Endodermal cell (in vitro differentiated cells): Measurements from ENCODE around the gene RGS19. TPM values are rescaled to one million over a fixed set of nuclear protein-coding genes. Genes with fewer than 3 reads are reported as not detected.

Source experiments
- DNase-seq: peaks from one replicate; pipeline ENCODE4 v3.0.0-alpha.2; 2017
- H3K27ac ChIP-seq: 2 replicates; pipeline ENCODE4 v1.5.1; 2013; ENCODE audit warnings: mild to moderate bottlenecking, low read depth, low read length, moderate library complexity
- H3K27me3 ChIP-seq: 2 replicates; pipeline ENCODE4 v1.6.1; 2013; ENCODE audit warnings: mild to moderate bottlenecking, low read length, moderate library complexity; ENCODE audit not compliant: insufficient read depth, control insufficient read depth, poor library complexity, severe bottlenecking
- H3K36me3 ChIP-seq: 2 replicates; pipeline ENCODE4 v1.7.0; 2013; ENCODE audit warnings: mild to moderate bottlenecking, low read length, moderate library complexity; ENCODE audit not compliant: control insufficient read depth, insufficient read depth
- H3K4me1 ChIP-seq: one replicate; pipeline ENCODE4 v1.7.0; 2013; ENCODE audit warnings: low read length; ENCODE audit not compliant: control insufficient read depth, insufficient read depth
- H3K4me3 ChIP-seq: 2 replicates; pipeline ENCODE4 v1.5.1; 2013; ENCODE audit warnings: mild to moderate bottlenecking, low read length, moderate library complexity
- H3K9ac ChIP-seq: 2 replicates; pipeline ENCODE4 v1.6.1; 2013; ENCODE audit warnings: mild to moderate bottlenecking, low read length, moderate library complexity; ENCODE audit not compliant: poor library complexity, severe bottlenecking; ENCODE audit errors: extremely low read depth
- H3K9me3 ChIP-seq: 2 replicates; pipeline ENCODE4 v1.6.1; 2013; ENCODE audit warnings: mild to moderate bottlenecking, low read length, moderate library complexity; ENCODE audit not compliant: control insufficient read depth
- H3K27ac Mint-ChIP-seq: 2 replicates; pipeline ENCODE4 v1.8.0; 2020; ENCODE audit warnings: mixed read lengths
- H3K27me3 Mint-ChIP-seq: 2 replicates; pipeline ENCODE4 v1.8.0; 2021; ENCODE audit warnings: mild to moderate bottlenecking, mixed read lengths; ENCODE audit not compliant: insufficient read depth
- H3K36me3 Mint-ChIP-seq: 2 replicates; pipeline ENCODE4 v1.8.0; 2020; ENCODE audit warnings: low read depth, mixed read lengths
- H3K4me1 Mint-ChIP-seq: 2 replicates; pipeline ENCODE4 v1.8.0; 2020; ENCODE audit warnings: mixed read lengths
- H3K4me3 Mint-ChIP-seq: 2 replicates; pipeline ENCODE4 v1.8.0; 2020; ENCODE audit warnings: mild to moderate bottlenecking, moderate library complexity, mixed read lengths
- H3K9me3 Mint-ChIP-seq: 2 replicates; pipeline ENCODE4 v1.8.0; 2020; ENCODE audit warnings: mild to moderate bottlenecking, mixed read lengths
- CTCF ChIP-seq: fragments of 200-600 bp; sonication (generic); conservative IDR thresholded peaks from 2 replicates; pipeline ENCODE4 v1.5.0; 2021; ENCODE audit warnings: antibody characterized with exemption, mild to moderate bottlenecking
- WGBS, 2 experiments: methylation state at CpG; one replicate each; pipeline versions ENCODE4 v1.1.5 to v1.1.7; 2013; ENCODE audit warnings: missing lambda C conversion rate in 2 of 2, mixed read lengths in 1 of 2; ENCODE audit not compliant: insufficient coverage in 1 of 2, insufficient read length in 1 of 2; 5-methylcytosine and 5-hydroxymethylcytosine counted together
- total RNA-seq, 2 donors: library from RNA; stranded (reverse); fragmentation: NEBNext Ultra II Directional in 1 of 2; extraction: Animal tissue kit (Norgen Biotek cat#: 25700) in 1 of 2; gene quantifications; 2 replicates in 1 of 2; 3 replicates in 1 of 2; pipeline ENCODE4 v1.2.1, GENCODE V29; 2021

Gene RGS19
- total RNA-seq, 2 donors from 2014 or later = 14.6 to 15.8 TPM

- H3K9me3 ChIP-seq = no peaks in the 10 kb centered on the region
- H3K27me3 ChIP-seq = peaks cover 33% of the 10 kb centered on the region
- no peaks in the 10 kb centered on the region for H3K36me3 ChIP-seq
- no peak overlapping the region for H3K27ac Mint-ChIP-seq
- peaks cover 28% of the 10 kb centered on the region for H3K27me3 Mint-ChIP-seq
- peak; percentile 98 for TF ChIP-seq CTCF
- DNase-seq = peak; percentile 92
- peak overlapping the region; percentile 20 for H3K9ac ChIP-seq
- H3K9me3 Mint-ChIP-seq = no peaks in the 10 kb centered on the region
- H3K36me3 Mint-ChIP-seq = no peaks in the 10 kb centered on the region
- H3K4me1 ChIP-seq = no peaks in the 10 kb centered on the region
- 13 to 16% methylated on average over 14 to 64 of the region's 64 CpGs for WGBS, 2 experiments
- H3K4me3 Mint-ChIP-seq = peak overlapping the region; percentile 63
- H3K27ac ChIP-seq = no peak overlapping the region
- H3K4me3 ChIP-seq = peak overlapping the region; percentile 77
- H3K4me1 Mint-ChIP-seq = no peaks in the 10 kb centered on the region
These were observed 22.7 kb upstream of the RGS19 start for GRCh38 chr20:64101731-64102621.

GRCh38 chr20:64100946-64101688, 21.8 kb upstream of the RGS19 start:
- Histone ChIP-seq H3K9me3 (no peaks in the 10 kb centered on the region), H3K4me1 (no peaks in the 10 kb centered on the region), H3K36me3 (no peaks in the 10 kb centered on the region), H3K9ac (no peak overlapping the region), H3K4me3 (no peak overlapping the region), H3K27me3 (peaks cover 33% of the 10 kb centered on the region), H3K27ac (no peak overlapping the region)
- Mint-ChIP-seq H3K27ac (no peak overlapping the region), H3K27me3 (peaks cover 28% of the 10 kb centered on the region), H3K36me3 (peaks cover 7% of the 10 kb centered on the region), H3K4me3 (no peak overlapping the region), H3K9me3 (peaks cover 2% of the 10 kb centered on the region), H3K4me1 (no peaks in the 10 kb centered on the region)
- no peak for TF ChIP-seq CTCF
- WGBS, 2 experiments = 88 to 93% methylated on average over 5 to 9 of the region's 9 CpGs
- no peak for DNase-seq

- no peak for DNase-seq
- 73 to 81% methylated on average over 2 to 4 of the region's 4 CpGs for WGBS, 2 experiments
- Histone ChIP-seq H3K4me3 (no peak overlapping the region), H3K36me3 (no peaks in the 10 kb centered on the region), H3K9ac (no peak overlapping the region), H3K4me1 (no peaks in the 10 kb centered on the region), H3K27me3 (peaks cover 33% of the 10 kb centered on the region), H3K27ac (no peak overlapping the region), H3K9me3 (no peaks in the 10 kb centered on the region)
- H3K27me3 Mint-ChIP-seq = peaks cover 29% of the 10 kb centered on the region
- no peaks in the 10 kb centered on the region for H3K4me1 Mint-ChIP-seq
- no peak for TF ChIP-seq CTCF
- peaks cover 7% of the 10 kb centered on the region for H3K36me3 Mint-ChIP-seq
- peaks cover 2% of the 10 kb centered on the region for H3K9me3 Mint-ChIP-seq
- H3K27ac Mint-ChIP-seq = no peak overlapping the region
- H3K4me3 Mint-ChIP-seq = no peak overlapping the region
These were observed 21.2 kb upstream of the RGS19 start for GRCh38 chr20:64100566-64100888.
